ENCODE measurements around the gene DNLZ. TPM values are rescaled to one million over a fixed set of nuclear protein-coding genes. Genes with fewer than 3 reads are reported as not detected.
A peak's percentile ranks its signal among the peaks of the same experiment; 100 is the strongest.

DNLZ gene
- total and polyA plus RNA-seq, 10 of the 15 experiments (the other 5 are each of a cell fraction or from before 2014, with no cell fraction given): 0.66 to 29.7 (median 14.7) TPM; not detected in 1

- TF ChIP-seq REST (IDR thresholded peaks at IDR 0.05; ENCODE audit: low read depth, low read length) (no peak), PBX3 (IDR thresholded peaks at IDR 0.05; ENCODE audit: insufficient replicate concordance, low read depth, low read length) (no peak), HCFC1 (IDR thresholded peaks at IDR 0.05; ENCODE audit: low read length) (peak; percentile 82), BCLAF1 (IDR thresholded peaks at IDR 0.05) (0 out of 2 replicates have a peak, but pooled peaks have one; percentile 65), ZBTB40 (IDR thresholded peaks at IDR 0.05; ENCODE audit: borderline replicate concordance) (no peak), POLR2A (IDR thresholded peaks at IDR 0.05; ENCODE audit: low read depth, low read length) (peak; percentile 88), SMC3 (IDR thresholded peaks at IDR 0.05; ENCODE audit: borderline replicate concordance, low read length) (peak; percentile 38; the same call in 1 of the 2 replicates), POLR2AphosphoS2 (IDR thresholded peaks at IDR 0.05; ENCODE audit: low read depth, low read length) (peak; percentile 74; the same call in 1 of the 2 replicates), JUNB (IDR thresholded peaks at IDR 0.05) (no peak), RAD21 (IDR thresholded peaks at IDR 0.05; ENCODE audit: insufficient read depth, low read depth, low read length) (peak; percentile 37; the same call in 1 of the 2 replicates)
- TF ChIP-seq, protein P1, sequence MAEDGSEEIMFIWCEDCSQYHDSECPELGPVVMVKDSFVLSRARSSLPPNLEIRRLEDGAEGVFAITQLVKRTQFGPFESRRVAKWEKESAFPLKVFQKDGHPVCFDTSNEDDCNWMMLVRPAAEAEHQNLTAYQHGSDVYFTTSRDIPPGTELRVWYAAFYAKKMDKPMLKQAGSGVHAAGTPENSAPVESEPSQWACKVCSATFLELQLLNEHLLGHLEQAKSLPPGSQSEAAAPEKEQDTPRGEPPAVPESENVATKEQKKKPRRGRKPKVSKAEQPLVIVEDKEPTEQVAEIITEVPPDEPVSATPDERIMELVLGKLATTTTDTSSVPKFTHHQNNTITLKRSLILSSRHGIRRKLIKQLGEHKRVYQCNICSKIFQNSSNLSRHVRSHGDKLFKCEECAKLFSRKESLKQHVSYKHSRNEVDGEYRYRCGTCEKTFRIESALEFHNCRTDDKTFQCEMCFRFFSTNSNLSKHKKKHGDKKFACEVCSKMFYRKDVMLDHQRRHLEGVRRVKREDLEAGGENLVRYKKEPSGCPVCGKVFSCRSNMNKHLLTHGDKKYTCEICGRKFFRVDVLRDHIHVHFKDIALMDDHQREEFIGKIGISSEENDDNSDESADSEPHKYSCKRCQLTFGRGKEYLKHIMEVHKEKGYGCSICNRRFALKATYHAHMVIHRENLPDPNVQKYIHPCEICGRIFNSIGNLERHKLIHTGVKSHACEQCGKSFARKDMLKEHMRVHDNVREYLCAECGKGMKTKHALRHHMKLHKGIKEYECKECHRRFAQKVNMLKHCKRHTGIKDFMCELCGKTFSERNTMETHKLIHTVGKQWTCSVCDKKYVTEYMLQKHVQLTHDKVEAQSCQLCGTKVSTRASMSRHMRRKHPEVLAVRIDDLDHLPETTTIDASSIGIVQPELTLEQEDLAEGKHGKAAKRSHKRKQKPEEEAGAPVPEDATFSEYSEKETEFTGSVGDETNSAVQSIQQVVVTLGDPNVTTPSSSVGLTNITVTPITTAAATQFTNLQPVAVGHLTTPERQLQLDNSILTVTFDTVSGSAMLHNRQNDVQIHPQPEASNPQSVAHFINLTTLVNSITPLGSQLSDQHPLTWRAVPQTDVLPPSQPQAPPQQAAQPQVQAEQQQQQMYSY (CRISPR knock-in tag; IDR thresholded peaks at IDR 0.05): no peak
These were observed at the start of gene DNLZ (continued) for GRCh38 chr9:136363106-136363948.

All from GM12878 (cell line).